ENCODE results near the gene MICAL3.

MICAL3 gene

GRCh38 chr22:17784776-17785175 is 239.6 kb downstream of the MICAL3 start:
- no peak for DNase-seq (ENCODE audit: low read depth in 1 of 2, low spot score in 1 of 2)
- no peak overlapping the region for H3K4me3 ChIP-seq (replicated peaks; ENCODE audit: insufficient read depth, low read length)
- no peak overlapping the region for H3K27ac ChIP-seq (replicated peaks)
- TF ChIP-seq SPI1 (IDR thresholded peaks at IDR 0.05; ENCODE audit: borderline replicate concordance, low read depth) (no peak), CTCF (IDR thresholded peaks at IDR 0.05; ENCODE audit: insufficient read depth, low read length) (no peak), GABPA (IDR thresholded peaks at IDR 0.05; ENCODE audit: low read depth) (no peak), REST (IDR thresholded peaks at IDR 0.05; ENCODE audit: insufficient replicate concordance, low read depth) (no peak), POLR2AphosphoS5 (IDR thresholded peaks at IDR 0.05; ENCODE audit: low read depth) (no peak)
- no peaks in the 10 kb centered on the region for H3K27me3 ChIP-seq (ENCODE audit: insufficient read depth, poor library complexity, severe bottlenecking)

- no peak for DNase-seq (ENCODE audit: low read depth in 1 of 2, low spot score in 1 of 2)
- no peak overlapping the region for H3K27ac ChIP-seq (replicated peaks)
- no peak overlapping the region for H3K4me3 ChIP-seq (replicated peaks; ENCODE audit: insufficient read depth, low read length)
- TF ChIP-seq CTCF (IDR thresholded peaks at IDR 0.05; ENCODE audit: insufficient read depth, low read length) (no peak), GABPA (IDR thresholded peaks at IDR 0.05; ENCODE audit: low read depth) (no peak), SPI1 (IDR thresholded peaks at IDR 0.05; ENCODE audit: borderline replicate concordance, low read depth) (no peak), REST (IDR thresholded peaks at IDR 0.05; ENCODE audit: insufficient replicate concordance, low read depth) (no peak), POLR2AphosphoS5 (IDR thresholded peaks at IDR 0.05; ENCODE audit: low read depth) (no peak)
- H3K27me3 ChIP-seq (ENCODE audit: insufficient read depth, poor library complexity, severe bottlenecking): no peaks in the 10 kb centered on the region
Observed at GRCh38 chr22:17783773-17784480, 240.4 kb downstream of the MICAL3 start.

GRCh38 chr22:17783312-17783711 is 241.0 kb downstream of the MICAL3 start:
- TF ChIP-seq POLR2AphosphoS5 (IDR thresholded peaks at IDR 0.05; ENCODE audit: low read depth): no peak
- TF ChIP-seq REST (IDR thresholded peaks at IDR 0.05; ENCODE audit: insufficient replicate concordance, low read depth): no peak
- no peak for TF ChIP-seq GABPA (IDR thresholded peaks at IDR 0.05; ENCODE audit: low read depth)
- no peak for TF ChIP-seq SPI1 (IDR thresholded peaks at IDR 0.05; ENCODE audit: borderline replicate concordance, low read depth)
- TF ChIP-seq CTCF (IDR thresholded peaks at IDR 0.05; ENCODE audit: insufficient read depth, low read length): no peak
- H3K4me3 ChIP-seq (replicated peaks; ENCODE audit: insufficient read depth, low read length): no peak overlapping the region

More at GRCh38 chr22:17783312-17783711, 241.0 kb downstream of the MICAL3 start:
- DNase-seq (ENCODE audit: low read depth in 1 of 2, low spot score in 1 of 2): no peak
- Histone ChIP-seq H3K27ac (replicated peaks) (no peak overlapping the region), H3K27me3 (ENCODE audit: insufficient read depth, poor library complexity, severe bottlenecking) (no peaks in the 10 kb centered on the region)
